AG04450 (cell line): ENCODE results near the gene CLEC12A. TPM values are rescaled to one million over a fixed set of nuclear protein-coding genes. Genes with fewer than 3 reads are reported as not detected.

Source experiments
- CTCF ChIA-PET: fragments of 300-600, 350-600 bp; formaldehyde crosslinking; extraction: SDS; loops from one replicate; lab custom pipeline; 2022; ENCODE audit warnings: antibody characterized with exemption, inconsistent platforms; lab: Charles Lee
- POLR2A ChIA-PET: fragments of 350-600 bp; formaldehyde crosslinking; extraction: SDS; loops from one replicate; lab custom pipeline; 2021; ENCODE audit warnings: antibody characterized with exemption, inconsistent platforms; lab: Yijun Ruan, JAX
- DNase-seq: peaks from one replicate; pipeline ENCODE4 v3.0.0-alpha.2; 2011; ENCODE audit warnings: low read depth, low spot score
- H3K27ac ChIP-seq: one replicate; pipeline ENCODE4 v1.5.1; 2012; ENCODE audit warnings: low read depth, low read length, control low read depth
- H3K27me3 ChIP-seq: one replicate; pipeline ENCODE4 v1.6.0; 2012; ENCODE audit warnings: low read length; ENCODE audit not compliant: control insufficient read depth, insufficient read depth
- H3K4me3 ChIP-seq: 2 replicates; pipeline ENCODE4 v1.5.1; 2011; ENCODE audit warnings: mild to moderate bottlenecking, low read depth, low read length, control low read depth
- H3K9me3 ChIP-seq: 2 replicates; pipeline ENCODE4 v1.5.1; 2012; ENCODE audit warnings: low read length; ENCODE audit not compliant: control insufficient read depth, insufficient read depth
- polyA plus RNA-seq: library from polyadenylated mRNA; depleted of rRNA; stranded (reverse); fragments of >200 nt; gene quantifications from 2 replicates; pipeline ENCODE4 v1.2.3, GENCODE V29; 2011
- TF ChIP-seq, protein P1 (sequence below): IDR thresholded peaks from 2 replicates; pipeline ENCODE4 v1.5.1; 2011; ENCODE audit warnings: low read depth, low read length, control low read depth, inconsistent platforms

The CLEC12A gene
- polyA plus RNA-seq, 1 experiment = not detected

DNA sequence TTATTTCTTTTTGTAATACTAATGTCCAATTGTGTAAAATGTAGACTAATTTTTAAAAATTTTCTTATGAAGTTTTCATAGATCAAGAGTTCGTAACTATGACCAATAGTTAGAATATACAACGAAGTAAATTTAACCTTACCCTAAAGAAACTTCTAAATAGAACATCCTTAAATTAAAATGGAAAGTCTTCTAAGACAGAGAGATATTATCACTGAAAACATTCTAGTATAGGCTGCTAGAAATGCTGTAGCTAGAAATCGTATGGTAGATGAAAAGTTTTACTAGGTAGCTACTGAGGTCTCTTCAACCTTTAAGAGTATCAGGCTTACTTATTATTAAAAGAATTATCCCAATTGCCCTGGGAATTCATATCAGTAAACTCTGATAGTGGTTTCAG, 40.0 kb upstream of the CLEC12A start:
- CTCF ChIA-PET = interaction anchor here (0.8 to 1.7 kb wide), 4 partner anchors 9 to 185 kb away, joined by 3 to 11 read pairs (median 4); no protein-coding TSS in a partner anchor
- Histone ChIP-seq H3K9me3 (no peaks in the 10 kb centered on the region), H3K4me3 (no peak overlapping the region), H3K27ac (no peak overlapping the region), H3K27me3 (no peaks in the 10 kb centered on the region)
- POLR2A ChIA-PET = no interaction called here
- TF ChIP-seq, protein P1, sequence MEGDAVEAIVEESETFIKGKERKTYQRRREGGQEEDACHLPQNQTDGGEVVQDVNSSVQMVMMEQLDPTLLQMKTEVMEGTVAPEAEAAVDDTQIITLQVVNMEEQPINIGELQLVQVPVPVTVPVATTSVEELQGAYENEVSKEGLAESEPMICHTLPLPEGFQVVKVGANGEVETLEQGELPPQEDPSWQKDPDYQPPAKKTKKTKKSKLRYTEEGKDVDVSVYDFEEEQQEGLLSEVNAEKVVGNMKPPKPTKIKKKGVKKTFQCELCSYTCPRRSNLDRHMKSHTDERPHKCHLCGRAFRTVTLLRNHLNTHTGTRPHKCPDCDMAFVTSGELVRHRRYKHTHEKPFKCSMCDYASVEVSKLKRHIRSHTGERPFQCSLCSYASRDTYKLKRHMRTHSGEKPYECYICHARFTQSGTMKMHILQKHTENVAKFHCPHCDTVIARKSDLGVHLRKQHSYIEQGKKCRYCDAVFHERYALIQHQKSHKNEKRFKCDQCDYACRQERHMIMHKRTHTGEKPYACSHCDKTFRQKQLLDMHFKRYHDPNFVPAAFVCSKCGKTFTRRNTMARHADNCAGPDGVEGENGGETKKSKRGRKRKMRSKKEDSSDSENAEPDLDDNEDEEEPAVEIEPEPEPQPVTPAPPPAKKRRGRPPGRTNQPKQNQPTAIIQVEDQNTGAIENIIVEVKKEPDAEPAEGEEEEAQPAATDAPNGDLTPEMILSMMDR = no peak
- no peak for DNase-seq

GRCh38 chr12:9932270-9932669, 38.9 kb upstream of the CLEC12A start, which contains the start of gene CLEC2A:
TSS of gene CLEC2A (minus strand) at chr12:9932370. CDS start at chr12:9932329, 41 bp downstream.
- ChIA-PET CTCF (interaction anchor here (0.8 to 1.7 kb wide), 4 partner anchors 8 to 186 kb away, joined by 3 to 11 read pairs (median 4); no protein-coding TSS in a partner anchor), POLR2A (no interaction called here)
- TF ChIP-seq, protein P1 = no peak
- no peak within 1 kb of the TSS for H3K4me3 ChIP-seq
- no peak for DNase-seq
- no peak within 1 kb of the TSS for H3K27ac ChIP-seq
- no peaks in the 10 kb centered on the region for H3K27me3 ChIP-seq
- no peaks in the 10 kb centered on the region for H3K9me3 ChIP-seq

- Histone ChIP-seq H3K27me3 (no peaks in the 10 kb centered on the region), H3K27ac (no peak overlapping the region), H3K9me3 (no peaks in the 10 kb centered on the region), H3K4me3 (no peak overlapping the region)
- ChIA-PET POLR2A (no interaction called here), CTCF (interaction anchor here (0.7 to 1.1 kb wide), 4 partner anchors 9 to 191 kb away, joined by 3 to 4 read pairs (median 4); no protein-coding TSS in a partner anchor)
- DNase-seq = no peak
- TF ChIP-seq, protein P1 = no peak
Observed at GRCh38 chr12:9933958-9934357, 37.3 kb upstream of the CLEC12A start.

DNA sequence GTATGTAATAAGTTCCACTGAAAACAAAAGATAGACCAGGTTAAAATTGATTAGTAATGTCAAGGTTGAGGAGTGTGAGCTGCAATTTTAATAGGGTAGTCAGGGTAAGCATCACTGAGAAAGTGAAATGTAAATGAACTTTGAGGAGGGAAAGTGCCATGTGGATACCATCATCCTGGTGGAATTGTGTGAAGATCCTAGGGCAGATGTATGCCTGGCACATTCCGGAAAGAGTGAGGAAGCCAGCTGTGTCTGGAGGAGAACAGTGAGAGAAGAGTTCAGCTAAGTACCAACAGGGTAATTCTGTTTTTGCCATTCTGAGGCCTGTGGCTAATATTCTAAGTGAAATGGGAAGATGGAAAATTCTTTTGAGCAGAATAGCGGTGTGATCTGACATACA, 36.2 kb upstream of the CLEC12A start:
- ChIA-PET CTCF (interaction anchor here (0.7 to 1.2 kb wide), 4 partner anchors 10 to 192 kb away, joined by 3 to 5 read pairs (median 4); partner anchors contain the start of gene CD69), POLR2A (no interaction called here)
- no peaks in the 10 kb centered on the region for H3K27me3 ChIP-seq
- no peaks in the 10 kb centered on the region for H3K9me3 ChIP-seq
- no peak for DNase-seq
- no peak overlapping the region for H3K4me3 ChIP-seq
- H3K27ac ChIP-seq = no peak overlapping the region
- TF ChIP-seq, protein P1 = no peak

GRCh38 chr12:9936591-9936990, 34.6 kb upstream of the CLEC12A start:
- POLR2A ChIA-PET = no interaction called here
- no peak for DNase-seq
- H3K9me3 ChIP-seq = no peaks in the 10 kb centered on the region

More at GRCh38 chr12:9936591-9936990, 34.6 kb upstream of the CLEC12A start:
- TF ChIP-seq, protein P1 = no peak
- Histone ChIP-seq H3K27me3 (no peaks in the 10 kb centered on the region), H3K4me3 (no peak overlapping the region), H3K27ac (no peak overlapping the region)
- CTCF ChIA-PET = interaction anchor here (0.9 to 1.4 kb wide), 2 partner anchors 41 to 186 kb away, joined by 5 read pairs; no protein-coding TSS in a partner anchor
